HG03196 (cell line): ENCODE data around the gene MOGAT1.
A peak's percentile ranks its signal among the peaks of the same experiment; 100 is the strongest.
"Not testable (repeated sequence)": the region's sequence is repeated elsewhere in the genome, so short reads cannot be mapped to it uniquely, and the experiment has no call there.

Source experiments
- ATAC-seq: cut with Tn5 transposase; IDR thresholded peaks from one replicate; pipeline ENCODE4 v1.9.1; 2021; ENCODE audit not compliant: unreplicated experiment

Gene MOGAT1

GRCh38 chr2:222670191-222671038 lies 1.0 kb upstream of the MOGAT1 start:
- no peak for ATAC-seq

GRCh38 chr2:222672068-222672401 lies 577 bp downstream of the MOGAT1 start:
- ATAC-seq = no peak

DNA sequence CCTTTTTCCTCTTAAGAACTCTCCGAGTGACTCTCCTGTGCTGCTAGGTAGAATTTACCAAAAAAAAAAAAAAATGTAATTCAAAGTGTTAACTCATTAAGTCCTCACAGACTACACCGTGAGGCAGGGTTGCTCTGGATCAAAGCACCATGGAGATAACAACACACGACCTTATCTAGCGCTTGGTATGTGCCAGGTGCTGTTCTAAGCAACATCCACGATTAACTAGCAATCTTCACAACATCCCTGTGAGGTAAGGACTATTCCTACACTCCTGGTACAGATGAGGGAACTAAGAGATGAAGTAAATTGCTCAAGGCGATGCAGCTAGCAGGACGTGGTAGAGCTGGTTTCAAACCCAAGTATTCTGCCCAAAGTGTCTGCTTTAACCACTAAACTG lies 1.8 kb downstream of the MOGAT1 start:
- ATAC-seq = no peak

GRCh38 chr2:222673883-222674282 lies 2.4 kb downstream of the MOGAT1 start:
- no peak for ATAC-seq

DNA sequence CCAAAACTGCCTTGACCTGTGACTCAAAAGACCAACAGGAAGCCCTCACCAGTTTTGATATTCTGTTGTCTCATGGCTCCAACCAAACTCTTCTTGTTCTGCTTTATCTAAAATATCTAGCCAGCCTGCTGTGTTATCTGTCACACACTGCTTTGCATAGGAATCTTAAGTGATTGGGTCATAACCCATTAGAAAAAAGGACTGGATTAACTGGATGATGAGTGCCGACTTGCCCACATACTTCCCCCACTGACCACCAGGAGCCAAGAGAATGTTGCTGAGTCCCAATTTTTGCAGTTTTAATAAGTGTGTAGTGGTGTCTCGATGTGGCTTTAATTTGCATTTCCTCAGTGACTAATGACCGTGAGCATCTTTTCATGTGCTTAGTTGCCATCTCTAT lies 6.5 kb downstream of the MOGAT1 start:
- no peak for ATAC-seq

DNA sequence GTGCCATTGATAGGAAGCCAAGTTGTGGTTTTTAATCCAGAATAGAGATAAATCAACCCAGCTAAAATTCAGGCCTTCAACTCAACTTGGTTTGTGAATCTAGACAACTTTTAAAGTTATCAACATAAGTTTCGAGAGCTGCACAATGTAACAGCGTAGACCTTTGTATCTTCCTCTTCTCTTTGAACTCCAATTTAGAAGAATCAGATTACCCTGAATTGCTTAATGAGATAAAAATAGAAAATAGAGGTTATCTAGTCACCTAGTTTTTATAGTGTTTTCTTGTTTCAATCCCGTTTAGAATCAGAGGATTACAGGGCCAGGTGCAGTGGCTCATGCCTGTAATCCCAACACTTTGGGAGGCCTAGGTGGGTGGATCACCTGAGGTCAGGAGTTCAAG lies 12.3 kb downstream of the MOGAT1 start:
- ATAC-seq = no peak

GRCh38 chr2:222686086-222686750 lies 14.8 kb downstream of the MOGAT1 start:
- no peak for ATAC-seq

DNA sequence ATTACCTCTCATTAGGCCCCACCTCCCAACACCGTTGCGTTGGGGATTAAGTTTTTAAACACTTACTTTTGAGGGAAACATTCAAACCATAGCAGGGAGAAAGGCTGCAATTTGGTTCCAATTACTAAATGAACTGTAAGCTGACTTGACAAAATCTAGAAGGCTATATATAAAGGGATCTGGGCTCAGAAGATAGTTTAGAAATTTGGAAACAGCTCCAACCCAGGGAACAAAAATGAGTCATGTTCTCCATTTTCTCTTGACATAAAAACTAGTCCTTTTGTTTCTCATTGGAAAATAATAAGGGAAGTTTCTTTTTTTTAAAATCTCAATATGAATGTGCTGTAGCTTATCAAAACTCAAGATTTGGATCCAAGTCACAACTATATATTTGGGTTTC lies 17.5 kb downstream of the MOGAT1 start:
- no peak for ATAC-seq

GRCh38 chr2:222689322-222689721 lies 17.9 kb downstream of the MOGAT1 start:
- no peak for ATAC-seq

- ATAC-seq = peak; percentile 91
These were observed 19.2 kb downstream of the MOGAT1 start for GRCh38 chr2:222690564-222691200.

DNA sequence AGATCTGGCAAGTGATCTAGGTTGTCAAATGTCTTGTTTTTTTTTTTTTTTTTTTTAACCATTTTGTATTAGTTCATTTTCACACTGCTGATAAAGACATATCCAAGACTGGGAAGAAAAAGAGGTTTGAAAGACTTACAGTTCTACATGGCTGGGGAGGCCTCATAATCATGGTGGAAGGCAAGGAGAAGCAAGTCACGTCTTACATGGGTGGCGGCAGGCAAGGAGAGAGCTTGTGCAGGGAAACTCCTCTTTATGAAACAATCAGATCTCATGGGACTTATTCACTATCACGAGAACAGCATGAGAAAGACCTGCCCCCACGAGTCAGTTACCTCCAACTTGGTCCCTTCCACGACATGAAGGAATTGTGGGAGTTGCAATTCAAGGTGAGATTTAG lies 22.0 kb downstream of the MOGAT1 start:
- ATAC-seq = not testable (repeated sequence)

- no peak for ATAC-seq
These were observed 22.4 kb downstream of the MOGAT1 start for GRCh38 chr2:222693837-222694236.

GRCh38 chr2:222698276-222698675 lies 26.8 kb downstream of the MOGAT1 start:
- no peak for ATAC-seq

DNA sequence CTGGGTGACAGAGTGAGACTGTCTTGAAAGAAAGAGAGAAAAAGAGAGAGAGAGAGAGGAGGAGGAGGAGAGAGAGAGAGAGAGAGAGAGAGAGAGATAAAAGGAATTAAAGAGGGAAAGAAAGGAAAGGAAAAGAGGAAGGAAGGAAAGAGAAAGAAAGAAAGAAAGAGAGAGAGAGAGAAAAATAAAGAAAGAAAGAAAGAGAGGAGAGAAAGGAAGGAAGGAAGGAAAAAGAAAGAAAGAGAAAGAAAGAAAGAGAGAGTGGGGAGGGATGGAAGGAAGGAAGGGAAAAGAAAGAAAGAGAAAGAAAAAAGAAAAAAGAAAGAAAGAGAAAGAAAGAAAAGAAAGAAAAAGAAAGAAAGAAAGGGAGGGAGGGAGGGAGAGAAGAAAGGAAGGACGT lies 29.8 kb downstream of the MOGAT1 start:
- no peak for ATAC-seq

DNA sequence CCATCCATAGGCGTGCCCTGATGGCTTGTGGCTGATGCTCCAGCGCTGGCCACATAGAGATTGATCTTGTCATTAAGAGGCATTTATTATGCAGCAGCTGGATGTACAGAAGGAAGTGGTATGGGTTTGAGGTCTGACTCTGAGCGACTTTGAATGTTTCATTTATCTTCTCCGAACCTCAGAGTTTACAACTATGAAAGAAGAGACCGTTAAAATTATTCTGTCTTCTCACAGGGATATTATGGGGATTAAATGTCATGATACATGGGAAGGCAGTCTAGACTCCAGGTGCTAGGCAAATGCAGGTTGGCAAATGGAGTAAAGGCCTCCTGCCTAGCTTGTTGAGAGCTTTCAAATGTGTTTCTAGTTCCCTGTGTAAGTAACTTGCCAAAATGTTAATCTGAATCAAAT lies 30.3 kb downstream of the MOGAT1 start:
- ATAC-seq = no peak

GRCh38 chr2:222703091-222703490 lies 31.6 kb downstream of the MOGAT1 start:
- no peak for ATAC-seq

GRCh38 chr2:222703886-222704285 lies 32.4 kb downstream of the MOGAT1 start:
- no peak for ATAC-seq

GRCh38 chr2:222706616-222707015 lies 35.2 kb downstream of the MOGAT1 start:
- ATAC-seq = no peak

DNA sequence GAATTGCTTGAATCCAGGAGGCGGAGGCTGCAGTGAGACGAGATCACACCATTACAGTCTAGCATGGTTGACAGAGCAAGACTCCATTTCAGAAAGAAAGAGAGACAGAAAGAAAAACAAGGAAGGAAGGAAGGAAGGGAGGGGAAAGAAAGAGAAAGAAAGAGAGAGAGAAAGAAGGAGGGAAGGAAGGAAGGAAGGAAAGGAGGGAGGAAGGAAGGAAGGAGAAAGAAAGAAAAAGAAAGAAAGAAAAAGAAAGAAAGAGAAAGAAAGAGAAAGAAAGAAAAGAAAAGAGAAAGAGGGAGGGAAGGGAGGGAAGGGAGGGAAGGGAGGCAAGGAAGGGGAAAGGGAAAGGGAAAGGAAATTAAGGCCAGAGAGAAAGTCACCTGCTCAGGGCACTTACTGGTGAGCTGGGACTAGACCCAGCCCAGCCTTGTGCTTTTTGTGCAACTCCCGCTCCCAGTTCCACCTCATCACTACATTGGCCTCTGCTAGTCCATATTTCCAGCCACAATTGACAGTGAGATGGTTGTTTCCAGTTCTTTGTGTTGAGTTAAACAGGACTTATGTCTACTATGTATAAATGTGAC lies 35.7 kb downstream of the MOGAT1 start:
- ATAC-seq = peak; percentile 6

- peak; percentile 42 for ATAC-seq
These were observed 36.3 kb downstream of the MOGAT1 start for GRCh38 chr2:222707689-222708273.

DNA sequence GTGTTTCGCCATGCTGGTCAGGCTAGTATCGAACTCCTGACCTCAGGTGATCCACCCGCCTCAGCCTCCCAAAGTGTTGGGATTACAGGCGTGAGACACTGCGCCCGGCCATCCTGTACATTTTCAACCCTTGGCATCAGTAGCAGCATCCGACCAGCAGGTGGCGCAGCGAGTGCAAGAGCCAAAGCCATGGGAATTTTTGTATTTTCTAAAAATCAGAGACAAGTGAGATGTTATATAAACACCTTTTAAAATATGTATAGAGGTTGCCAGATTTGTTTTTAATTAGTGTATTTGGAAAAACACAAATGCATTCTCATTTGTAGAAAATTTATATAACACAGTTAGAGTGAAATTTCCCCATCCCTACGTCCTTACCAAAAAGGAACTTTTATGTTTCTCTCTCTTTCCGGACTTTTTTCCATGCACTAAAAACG lies 36.8 kb downstream of the MOGAT1 start:
- ATAC-seq = no peak
